GM23338 (cell line): ENCODE measurements around the gene NPHP1. TPM values are rescaled to one million over a fixed set of nuclear protein-coding genes. Genes with fewer than 3 reads are reported as not detected.

Experiments used
- ATAC-seq: fragments of 200-7000 bp; cut with Tn5 transposase; 3 replicates; pipeline ENCODE4 v1.9.1; 2020
- DNase-seq: peaks from one replicate; pipeline ENCODE4 v3.0.0-alpha.2; 2015; ENCODE audit warnings: low spot score
- H2AFZ ChIP-seq: fragments of 200-600 bp; sonication (generic); 2 replicates; pipeline ENCODE4 v1.8.0; 2016; ENCODE audit warnings: antibody characterized with exemption, mild to moderate bottlenecking, moderate library complexity
- H3F3A ChIP-seq: fragments of 200-600 bp; sonication (generic); replicated peaks from 2 replicates; pipeline ENCODE4 v1.8.0; 2017; ENCODE audit warnings: antibody characterized with exemption, mixed run types, low read depth
- H3K27ac ChIP-seq: fragments of 200-600 bp; sonication (generic); 2 replicates; pipeline ENCODE4 v1.6.1; 2016; ENCODE audit warnings: low read depth
- H3K27me3 ChIP-seq: fragments of 200-600 bp; sonication (generic); 2 replicates; pipeline ENCODE4 v1.8.0; 2016; ENCODE audit warnings: mild to moderate bottlenecking, mixed run types, moderate library complexity; ENCODE audit not compliant: insufficient read depth
- H3K36me3 ChIP-seq: fragments of 200-600 bp; sonication (generic); 2 replicates; pipeline ENCODE4 v1.8.0; 2016; ENCODE audit warnings: mild to moderate bottlenecking; ENCODE audit not compliant: insufficient read depth
- H3K4me1 ChIP-seq: fragments of 200-600 bp; sonication (generic); 2 replicates; pipeline ENCODE4 v1.8.0; 2016; ENCODE audit warnings: mild to moderate bottlenecking, moderate library complexity; ENCODE audit not compliant: insufficient read depth
- H3K4me2 ChIP-seq: fragments of 200-600 bp; sonication (generic); 2 replicates; pipeline ENCODE4 v1.7.1; 2017; ENCODE audit warnings: mixed run types
- H3K4me3 ChIP-seq: fragments of 200-600 bp; sonication (generic); 2 replicates; pipeline ENCODE4 v1.6.1; 2016; ENCODE audit warnings: mixed run types
- H3K79me2 ChIP-seq: fragments of 200-600 bp; sonication (generic); replicated peaks from 2 replicates; pipeline ENCODE4 v1.8.0; 2017; ENCODE audit warnings: mild to moderate bottlenecking; ENCODE audit not compliant: insufficient read depth
- H3K9me2 ChIP-seq: fragments of 200-600 bp; sonication (generic); 2 replicates; pipeline ENCODE4 v1.8.0; 2017; ENCODE audit not compliant: insufficient read depth
- H4K20me1 ChIP-seq: fragments of 200-600 bp; sonication (generic); replicated peaks from 2 replicates; pipeline ENCODE4 v1.8.0; 2017; ENCODE audit warnings: mild to moderate bottlenecking; ENCODE audit not compliant: insufficient read depth
- H3K27ac Mint-ChIP-seq: 2 replicates; pipeline ENCODE4 v1.8.0; 2020; ENCODE audit warnings: inconsistent platforms, mild to moderate bottlenecking, moderate library complexity, mixed read lengths
- H3K27me3 Mint-ChIP-seq: 3 replicates; pipeline ENCODE4 v1.8.0; 2022; ENCODE audit warnings: low read depth, mild to moderate bottlenecking, moderate library complexity, mixed read lengths, inconsistent platforms; ENCODE audit not compliant: insufficient read depth, poor library complexity
- H3K36me3 Mint-ChIP-seq: 3 replicates; pipeline ENCODE4 v1.8.0; 2021; ENCODE audit warnings: low read depth, mild to moderate bottlenecking, inconsistent platforms, moderate library complexity, mixed read lengths
- H3K4me1 Mint-ChIP-seq: 3 replicates; pipeline ENCODE4 v1.8.0; 2020; ENCODE audit warnings: mild to moderate bottlenecking, inconsistent platforms, mixed read lengths
- H3K4me3 Mint-ChIP-seq: 3 replicates; pipeline ENCODE4 v1.8.0; 2021; ENCODE audit warnings: moderate library complexity, mild to moderate bottlenecking, inconsistent platforms, mixed read lengths
- H3K9me3 Mint-ChIP-seq: 3 replicates; pipeline ENCODE4 v1.8.0; 2020; ENCODE audit warnings: moderate library complexity, mild to moderate bottlenecking, inconsistent platforms, mixed read lengths
- CTCF ChIP-seq, 2 experiments: fragments of 200-600 bp in 1 of 2; sonication (generic) in 1 of 2; conservative IDR thresholded peaks; 2 replicates each; pipeline versions ENCODE4 v1.5.1 to v1.6.1; 2016 to 2017; ENCODE audit warnings: antibody characterized with exemption in 2 of 2, low read depth in 2 of 2, mild to moderate bottlenecking in 2 of 2, moderate library complexity in 1 of 2
- EZH2 ChIP-seq: fragments of 200-600 bp; sonication (generic); IDR thresholded peaks from one replicate; pipeline ENCODE4 v1.8.0; 2017; ENCODE audit warnings: antibody characterized with exemption, mild to moderate bottlenecking, low read depth; ENCODE audit not compliant: unreplicated experiment
- JUNB ChIP-seq: IDR thresholded peaks from one replicate; pipeline ENCODE4 v1.6.1; 2016; ENCODE audit warnings: antibody characterized with exemption; ENCODE audit not compliant: unreplicated experiment
- NANOG ChIP-seq: IDR thresholded peaks from 2 replicates; pipeline ENCODE4 v1.6.1; 2016; ENCODE audit warnings: antibody characterized with exemption, borderline replicate concordance
- STAT1 ChIP-seq: IDR thresholded peaks from one replicate; pipeline ENCODE4 v1.6.1; 2016; ENCODE audit warnings: antibody characterized with exemption; ENCODE audit not compliant: unreplicated experiment
- ZNF114 ChIP-seq: fragments of 250-450 bp; sonication (Bioruptor Pico); IDR thresholded peaks from 2 replicates; pipeline ENCODE4 v1.5.0; 2020; ENCODE audit warnings: mild to moderate bottlenecking, moderate library complexity
- ZNF331 ChIP-seq: fragments of 250-450 bp; sonication (Bioruptor Pico); IDR thresholded peaks from 2 replicates; pipeline ENCODE4 v1.5.0; 2020; ENCODE audit warnings: low read depth, mild to moderate bottlenecking, moderate library complexity
- polyA plus RNA-seq: library from polyadenylated mRNA; unstranded; fragments of >200 nt; fragmentation: Nextera tagmentation; extraction: Ambion mirVana; gene quantifications from 2 replicates; pipeline ENCODE4 v1.2.1, GENCODE V29; 2016
- total RNA-seq: library from RNA; depleted of rRNA; stranded (reverse); fragments of >200 nt; shearing (Covaris generic); gene quantifications from 2 replicates; pipeline ENCODE4 v1.2.3, GENCODE V29; 2014
- TF ChIP-seq, protein P1 (sequence below): fragments of 250-450 bp; sonication (Bioruptor Pico); IDR thresholded peaks from 2 replicates; pipeline ENCODE4 v1.5.0; 2020; ENCODE audit warnings: mild to moderate bottlenecking, moderate library complexity
- TF ChIP-seq, protein P2 (sequence below): IDR thresholded peaks from one replicate; pipeline ENCODE4 v1.6.1; 2018; ENCODE audit warnings: antibody characterized with exemption; ENCODE audit not compliant: unreplicated experiment

The NPHP1 gene
- total and polyA plus RNA-seq, 2 experiments from 2014 or later, result 4.6 to 10.0 TPM

GRCh38 chr2:110205660-110206455 lies 1.0 kb upstream of the NPHP1 start (continued):
- TF ChIP-seq, protein P1, sequence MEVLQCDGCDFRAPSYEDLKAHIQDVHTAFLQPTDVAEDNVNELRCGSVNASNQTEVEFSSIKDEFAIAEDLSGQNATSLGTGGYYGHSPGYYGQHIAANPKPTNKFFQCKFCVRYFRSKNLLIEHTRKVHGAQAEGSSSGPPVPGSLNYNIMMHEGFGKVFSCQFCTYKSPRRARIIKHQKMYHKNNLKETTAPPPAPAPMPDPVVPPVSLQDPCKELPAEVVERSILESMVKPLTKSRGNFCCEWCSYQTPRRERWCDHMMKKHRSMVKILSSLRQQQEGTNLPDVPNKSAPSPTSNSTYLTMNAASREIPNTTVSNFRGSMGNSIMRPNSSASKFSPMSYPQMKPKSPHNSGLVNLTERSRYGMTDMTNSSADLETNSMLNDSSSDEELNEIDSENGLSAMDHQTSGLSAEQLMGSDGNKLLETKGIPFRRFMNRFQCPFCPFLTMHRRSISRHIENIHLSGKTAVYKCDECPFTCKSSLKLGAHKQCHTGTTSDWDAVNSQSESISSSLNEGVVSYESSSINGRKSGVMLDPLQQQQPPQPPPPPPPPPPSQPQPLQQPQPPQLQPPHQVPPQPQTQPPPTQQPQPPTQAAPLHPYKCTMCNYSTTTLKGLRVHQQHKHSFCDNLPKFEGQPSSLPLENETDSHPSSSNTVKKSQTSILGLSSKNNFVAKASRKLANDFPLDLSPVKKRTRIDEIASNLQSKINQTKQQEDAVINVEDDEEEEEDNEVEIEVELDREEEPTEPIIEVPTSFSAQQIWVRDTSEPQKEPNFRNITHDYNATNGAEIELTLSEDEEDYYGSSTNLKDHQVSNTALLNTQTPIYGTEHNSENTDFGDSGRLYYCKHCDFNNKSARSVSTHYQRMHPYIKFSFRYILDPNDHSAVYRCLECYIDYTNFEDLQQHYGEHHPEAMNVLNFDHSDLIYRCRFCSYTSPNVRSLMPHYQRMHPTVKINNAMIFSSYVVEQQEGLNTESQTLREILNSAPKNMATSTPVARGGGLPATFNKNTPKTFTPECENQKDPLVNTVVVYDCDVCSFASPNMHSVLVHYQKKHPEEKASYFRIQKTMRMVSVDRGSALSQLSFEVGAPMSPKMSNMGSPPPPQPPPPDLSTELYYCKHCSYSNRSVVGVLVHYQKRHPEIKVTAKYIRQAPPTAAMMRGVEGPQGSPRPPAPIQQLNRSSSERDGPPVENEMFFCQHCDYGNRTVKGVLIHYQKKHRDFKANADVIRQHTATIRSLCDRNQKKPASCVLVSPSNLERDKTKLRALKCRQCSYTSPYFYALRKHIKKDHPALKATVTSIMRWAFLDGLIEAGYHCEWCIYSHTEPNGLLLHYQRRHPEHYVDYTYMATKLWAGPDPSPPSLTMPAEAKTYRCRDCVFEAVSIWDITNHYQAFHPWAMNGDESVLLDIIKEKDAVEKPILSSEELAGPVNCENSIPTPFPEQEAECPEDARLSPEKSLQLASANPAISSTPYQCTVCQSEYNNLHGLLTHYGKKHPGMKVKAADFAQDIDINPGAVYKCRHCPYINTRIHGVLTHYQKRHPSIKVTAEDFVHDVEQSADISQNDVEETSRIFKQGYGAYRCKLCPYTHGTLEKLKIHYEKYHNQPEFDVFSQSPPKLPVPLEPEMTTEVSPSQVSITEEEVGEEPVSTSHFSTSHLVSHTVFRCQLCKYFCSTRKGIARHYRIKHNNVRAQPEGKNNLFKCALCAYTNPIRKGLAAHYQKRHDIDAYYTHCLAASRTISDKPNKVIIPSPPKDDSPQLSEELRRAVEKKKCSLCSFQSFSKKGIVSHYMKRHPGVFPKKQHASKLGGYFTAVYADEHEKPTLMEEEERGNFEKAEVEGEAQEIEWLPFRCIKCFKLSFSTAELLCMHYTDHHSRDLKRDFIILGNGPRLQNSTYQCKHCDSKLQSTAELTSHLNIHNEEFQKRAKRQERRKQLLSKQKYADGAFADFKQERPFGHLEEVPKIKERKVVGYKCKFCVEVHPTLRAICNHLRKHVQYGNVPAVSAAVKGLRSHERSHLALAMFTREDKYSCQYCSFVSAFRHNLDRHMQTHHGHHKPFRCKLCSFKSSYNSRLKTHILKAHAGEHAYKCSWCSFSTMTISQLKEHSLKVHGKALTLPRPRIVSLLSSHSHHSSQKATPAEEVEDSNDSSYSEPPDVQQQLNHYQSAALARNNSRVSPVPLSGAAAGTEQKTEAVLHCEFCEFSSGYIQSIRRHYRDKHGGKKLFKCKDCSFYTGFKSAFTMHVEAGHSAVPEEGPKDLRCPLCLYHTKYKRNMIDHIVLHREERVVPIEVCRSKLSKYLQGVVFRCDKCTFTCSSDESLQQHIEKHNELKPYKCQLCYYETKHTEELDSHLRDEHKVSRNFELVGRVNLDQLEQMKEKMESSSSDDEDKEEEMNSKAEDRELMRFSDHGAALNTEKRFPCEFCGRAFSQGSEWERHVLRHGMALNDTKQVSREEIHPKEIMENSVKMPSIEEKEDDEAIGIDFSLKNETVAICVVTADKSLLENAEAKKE, result no peak
- TF ChIP-seq JUNB, result no peak

DNA sequence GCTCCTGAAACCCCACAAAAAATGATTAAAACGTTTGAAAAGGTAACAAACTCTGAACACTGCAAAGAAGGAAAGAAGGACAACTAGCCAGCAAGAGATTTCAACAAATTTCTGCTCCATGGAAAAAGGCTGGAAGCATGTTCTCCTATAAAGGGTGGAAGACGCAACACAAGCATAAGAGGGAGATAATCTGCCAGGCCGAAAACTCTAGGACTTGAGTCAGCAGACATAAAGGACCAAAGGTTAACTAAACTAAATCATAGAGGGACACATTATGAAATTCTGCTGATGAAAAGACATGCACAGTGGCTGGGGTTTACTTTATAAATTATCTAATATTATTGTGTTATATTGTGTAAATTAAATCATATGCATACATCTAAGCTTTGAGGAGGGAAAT lies 6.8 kb downstream of the NPHP1 start:
- no peak for ATAC-seq
- Mint-ChIP-seq H3K9me3 (no peaks in the 10 kb centered on the region; the same call in 2 of the 3 replicates), H3K36me3 (no peaks in the 10 kb centered on the region), H3K4me3 (no peak overlapping the region), H3K4me1 (no peaks in the 10 kb centered on the region; the same call in 2 of the 3 replicates), H3K27me3 (peaks cover 4% of the 10 kb centered on the region), H3K27ac (no peak overlapping the region)
- no peaks in the 10 kb centered on the region for H3K36me3 ChIP-seq
- H3K4me3 ChIP-seq, result no peak overlapping the region
- H3F3A ChIP-seq, result no peaks in the 10 kb centered on the region
- H3K4me1 ChIP-seq, result no peaks in the 10 kb centered on the region
- no peaks in the 10 kb centered on the region for H3K9me2 ChIP-seq
- no peak overlapping the region for H3K4me2 ChIP-seq
- H3K27ac ChIP-seq, result no peak overlapping the region
- no peak overlapping the region for H2AFZ ChIP-seq
- no peaks in the 10 kb centered on the region for H3K79me2 ChIP-seq
- DNase-seq, result no peak
- no peaks in the 10 kb centered on the region; the same call in 1 of the 2 replicates for H4K20me1 ChIP-seq
- H3K27me3 ChIP-seq, result no peaks in the 10 kb centered on the region
- TF ChIP-seq, protein P2, sequence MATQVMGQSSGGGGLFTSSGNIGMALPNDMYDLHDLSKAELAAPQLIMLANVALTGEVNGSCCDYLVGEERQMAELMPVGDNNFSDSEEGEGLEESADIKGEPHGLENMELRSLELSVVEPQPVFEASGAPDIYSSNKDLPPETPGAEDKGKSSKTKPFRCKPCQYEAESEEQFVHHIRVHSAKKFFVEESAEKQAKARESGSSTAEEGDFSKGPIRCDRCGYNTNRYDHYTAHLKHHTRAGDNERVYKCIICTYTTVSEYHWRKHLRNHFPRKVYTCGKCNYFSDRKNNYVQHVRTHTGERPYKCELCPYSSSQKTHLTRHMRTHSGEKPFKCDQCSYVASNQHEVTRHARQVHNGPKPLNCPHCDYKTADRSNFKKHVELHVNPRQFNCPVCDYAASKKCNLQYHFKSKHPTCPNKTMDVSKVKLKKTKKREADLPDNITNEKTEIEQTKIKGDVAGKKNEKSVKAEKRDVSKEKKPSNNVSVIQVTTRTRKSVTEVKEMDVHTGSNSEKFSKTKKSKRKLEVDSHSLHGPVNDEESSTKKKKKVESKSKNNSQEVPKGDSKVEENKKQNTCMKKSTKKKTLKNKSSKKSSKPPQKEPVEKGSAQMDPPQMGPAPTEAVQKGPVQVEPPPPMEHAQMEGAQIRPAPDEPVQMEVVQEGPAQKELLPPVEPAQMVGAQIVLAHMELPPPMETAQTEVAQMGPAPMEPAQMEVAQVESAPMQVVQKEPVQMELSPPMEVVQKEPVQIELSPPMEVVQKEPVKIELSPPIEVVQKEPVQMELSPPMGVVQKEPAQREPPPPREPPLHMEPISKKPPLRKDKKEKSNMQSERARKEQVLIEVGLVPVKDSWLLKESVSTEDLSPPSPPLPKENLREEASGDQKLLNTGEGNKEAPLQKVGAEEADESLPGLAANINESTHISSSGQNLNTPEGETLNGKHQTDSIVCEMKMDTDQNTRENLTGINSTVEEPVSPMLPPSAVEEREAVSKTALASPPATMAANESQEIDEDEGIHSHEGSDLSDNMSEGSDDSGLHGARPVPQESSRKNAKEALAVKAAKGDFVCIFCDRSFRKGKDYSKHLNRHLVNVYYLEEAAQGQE, result no peak
- TF ChIP-seq ZNF114 (CRISPR knock-in tag) (no peak), STAT1 (no peak), ZNF331 (CRISPR knock-in tag) (no peak), CTCF (conservative IDR thresholded peaks at IDR 0.05; ENCODE audit: low read depth in 2 of 2) (no peak), NANOG (no peak), EZH2 (no peak)
